C4-2B (cell line): ENCODE measurements around the gene PSD4.

ENCODE experiments used
- CTCF ChIP-seq: fragments of 450-650 bp; conservative IDR thresholded peaks from 2 replicates; pipeline ENCODE4 v1.5.1; 2017; ENCODE audit warnings: mild to moderate bottlenecking
- ZFX ChIP-seq: fragments of 450-650 bp; IDR thresholded peaks from 2 replicates; pipeline ENCODE4 v1.6.1; 2017

- TF ChIP-seq CTCF (no peak), ZFX (no peak)
Observed at GRCh38 chr2:113127646-113128570, 45.9 kb upstream of the PSD4 start.
